Measurements from ENCODE around the gene KIAA1210.
"Not testable (repeated sequence)": the region's sequence is repeated elsewhere in the genome, so short reads cannot be mapped to it uniquely, and the experiment has no call there.

Gene KIAA1210

DNA sequence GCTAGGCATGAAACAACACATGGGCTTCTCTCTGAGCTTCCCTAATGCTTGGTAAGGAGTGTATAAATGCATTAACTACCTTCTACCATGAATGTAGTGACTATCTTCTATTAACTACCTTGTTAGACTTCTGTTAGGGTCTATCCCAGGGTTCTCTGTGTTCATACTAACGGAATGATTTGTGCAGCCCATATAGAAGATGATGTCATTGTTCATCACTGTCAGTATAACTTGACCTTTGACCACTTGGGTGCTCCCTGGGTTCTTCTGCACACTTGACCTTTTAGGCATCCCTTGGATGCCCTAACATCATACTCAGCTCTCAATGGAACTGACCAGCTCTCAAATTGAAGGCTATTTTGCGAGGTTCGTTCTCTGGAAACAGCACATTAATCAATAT, 85.6 kb downstream of the KIAA1210 start:
- TF ChIP-seq, protein P1, sequence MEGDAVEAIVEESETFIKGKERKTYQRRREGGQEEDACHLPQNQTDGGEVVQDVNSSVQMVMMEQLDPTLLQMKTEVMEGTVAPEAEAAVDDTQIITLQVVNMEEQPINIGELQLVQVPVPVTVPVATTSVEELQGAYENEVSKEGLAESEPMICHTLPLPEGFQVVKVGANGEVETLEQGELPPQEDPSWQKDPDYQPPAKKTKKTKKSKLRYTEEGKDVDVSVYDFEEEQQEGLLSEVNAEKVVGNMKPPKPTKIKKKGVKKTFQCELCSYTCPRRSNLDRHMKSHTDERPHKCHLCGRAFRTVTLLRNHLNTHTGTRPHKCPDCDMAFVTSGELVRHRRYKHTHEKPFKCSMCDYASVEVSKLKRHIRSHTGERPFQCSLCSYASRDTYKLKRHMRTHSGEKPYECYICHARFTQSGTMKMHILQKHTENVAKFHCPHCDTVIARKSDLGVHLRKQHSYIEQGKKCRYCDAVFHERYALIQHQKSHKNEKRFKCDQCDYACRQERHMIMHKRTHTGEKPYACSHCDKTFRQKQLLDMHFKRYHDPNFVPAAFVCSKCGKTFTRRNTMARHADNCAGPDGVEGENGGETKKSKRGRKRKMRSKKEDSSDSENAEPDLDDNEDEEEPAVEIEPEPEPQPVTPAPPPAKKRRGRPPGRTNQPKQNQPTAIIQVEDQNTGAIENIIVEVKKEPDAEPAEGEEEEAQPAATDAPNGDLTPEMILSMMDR (conservative IDR thresholded peaks at IDR 0.05; ENCODE audit: low read length) = no peak
- no peak overlapping the region for H3K4me3 ChIP-seq (ENCODE audit: low read length)
- no peak for DNase-seq (ENCODE audit: low read depth)

GRCh38 chrX:119041175-119041574, 86.4 kb downstream of the KIAA1210 start:
- DNase-seq (ENCODE audit: low read depth) = peak; percentile 66
- TF ChIP-seq, protein P1 (conservative IDR thresholded peaks at IDR 0.05; ENCODE audit: low read length) = no peak
- H3K4me3 ChIP-seq (ENCODE audit: low read length) = no peak overlapping the region

DNA sequence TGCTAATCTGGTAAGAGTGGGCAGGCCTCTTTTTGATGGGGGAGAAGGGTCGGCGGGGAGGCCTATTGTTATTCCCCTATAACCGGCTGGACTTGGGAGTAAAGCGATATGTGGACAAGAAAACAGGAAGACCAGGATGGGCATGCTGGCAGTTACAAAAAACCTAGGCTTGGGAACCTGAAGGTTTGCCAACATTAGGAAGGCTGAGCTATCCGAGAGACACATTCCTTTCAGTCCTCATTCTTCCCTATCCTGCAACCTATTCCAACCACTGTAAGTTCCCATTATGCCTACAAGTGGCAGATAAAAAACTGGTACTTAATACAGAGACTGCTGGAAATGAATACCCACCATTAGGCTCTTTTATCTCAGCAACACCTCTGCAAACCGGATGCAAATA, 87.2 kb downstream of the KIAA1210 start:
- peak; percentile 30 for DNase-seq (ENCODE audit: low read depth)
- no peak overlapping the region for H3K4me3 ChIP-seq (ENCODE audit: low read length)
- TF ChIP-seq, protein P1 (conservative IDR thresholded peaks at IDR 0.05; ENCODE audit: low read length) = no peak

GRCh38 chrX:119036107-119037029, 91.2 kb downstream of the KIAA1210 start:
- TF ChIP-seq, protein P1 (conservative IDR thresholded peaks at IDR 0.05; ENCODE audit: low read length) = no peak
- no peak for DNase-seq (ENCODE audit: low read depth)
- H3K4me3 ChIP-seq (ENCODE audit: low read length) = no peak overlapping the region

- TF ChIP-seq, protein P1 (conservative IDR thresholded peaks at IDR 0.05; ENCODE audit: low read length) = no peak
- no peak overlapping the region for H3K4me3 ChIP-seq (ENCODE audit: low read length)
- DNase-seq (ENCODE audit: low read depth) = no peak
Measured at GRCh38 chrX:119030990-119031389, 96.6 kb downstream of the KIAA1210 start.

DNA sequence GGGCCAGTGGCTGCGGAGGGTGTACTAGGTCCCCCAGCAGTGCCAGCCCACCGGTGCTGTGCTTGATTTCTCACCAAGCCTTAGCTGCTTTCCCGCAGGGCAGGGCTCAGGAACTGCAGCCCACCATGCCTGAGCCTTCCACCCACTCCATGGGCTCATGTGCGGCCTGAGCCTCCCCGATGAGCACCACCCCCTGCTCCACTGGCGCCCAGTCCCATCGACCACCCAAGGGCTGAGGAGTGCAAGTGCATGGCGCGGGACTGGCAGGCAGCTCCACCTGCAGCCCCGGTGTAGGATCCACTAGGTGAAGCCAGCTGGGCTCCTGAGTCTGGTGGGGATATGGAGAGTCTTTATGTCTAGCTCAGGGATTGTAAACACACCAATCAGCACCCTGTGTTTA, 98.0 kb downstream of the KIAA1210 start:
- not testable (repeated sequence) for H3K4me3 ChIP-seq (ENCODE audit: low read length); DNase-seq (ENCODE audit: low read depth)

- no peak for DNase-seq (ENCODE audit: low read depth)
- TF ChIP-seq, protein P1 (conservative IDR thresholded peaks at IDR 0.05; ENCODE audit: low read length) = no peak
- H3K4me3 ChIP-seq (ENCODE audit: low read length) = no peak overlapping the region
Measured at GRCh38 chrX:119028733-119029330, 98.8 kb downstream of the KIAA1210 start.
